ENCODE measurements around the gene BRI3.

BRI3 gene

DNA sequence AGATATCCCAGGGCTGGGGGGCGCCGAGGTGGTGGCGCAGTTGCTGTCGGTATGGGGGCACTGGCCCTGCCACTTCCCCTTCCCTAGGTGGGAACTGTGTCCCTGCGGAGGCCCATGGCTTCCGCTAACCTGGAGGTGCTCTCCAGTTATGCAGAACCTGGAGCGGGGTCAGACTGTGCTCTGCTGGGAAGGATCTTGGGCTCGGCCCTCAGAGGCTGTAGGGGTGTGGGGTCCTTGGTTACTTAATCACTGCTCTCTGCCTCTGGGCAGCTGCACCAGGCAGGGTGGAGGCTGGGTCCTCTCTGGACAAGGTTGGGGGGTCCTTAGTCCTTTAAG lies 2.4 kb downstream of the BRI3 start:
- ChIA-PET POLR2A (no interaction called here), CTCF (no interaction called here)
- DNase-seq (ENCODE audit: extremely low spot score), result no peak
- TF ChIP-seq LEF1 (IDR thresholded peaks at IDR 0.05; ENCODE audit: borderline replicate concordance) (no peak), ARNT (IDR thresholded peaks at IDR 0.05) (no peak), ELF4 (IDR thresholded peaks at IDR 0.05) (no peak), SUZ12 (IDR thresholded peaks at IDR 0.05) (no peak), L3MBTL2 (conservative IDR thresholded peaks at IDR 0.05) (no peak), CTBP1 (IDR thresholded peaks at IDR 0.05; ENCODE audit: borderline replicate concordance) (no peak), FOXA1 (IDR thresholded peaks at IDR 0.05) (no peak), ZNF384 (IDR thresholded peaks at IDR 0.05) (no peak), FOXK2 (IDR thresholded peaks at IDR 0.05) (no peak), HDGF (IDR thresholded peaks at IDR 0.05; ENCODE audit: borderline replicate concordance) (no peak), FOXM1 (IDR thresholded peaks at IDR 0.05; ENCODE audit: borderline replicate concordance) (no peak), NFRKB (IDR thresholded peaks at IDR 0.05) (no peak), TARDBP (IDR thresholded peaks at IDR 0.05) (no peak), SP1 (IDR thresholded peaks at IDR 0.05) (no peak), BHLHE40 (IDR thresholded peaks at IDR 0.05; ENCODE audit: borderline replicate concordance) (no peak)
- TF ChIP-seq, protein P1, sequence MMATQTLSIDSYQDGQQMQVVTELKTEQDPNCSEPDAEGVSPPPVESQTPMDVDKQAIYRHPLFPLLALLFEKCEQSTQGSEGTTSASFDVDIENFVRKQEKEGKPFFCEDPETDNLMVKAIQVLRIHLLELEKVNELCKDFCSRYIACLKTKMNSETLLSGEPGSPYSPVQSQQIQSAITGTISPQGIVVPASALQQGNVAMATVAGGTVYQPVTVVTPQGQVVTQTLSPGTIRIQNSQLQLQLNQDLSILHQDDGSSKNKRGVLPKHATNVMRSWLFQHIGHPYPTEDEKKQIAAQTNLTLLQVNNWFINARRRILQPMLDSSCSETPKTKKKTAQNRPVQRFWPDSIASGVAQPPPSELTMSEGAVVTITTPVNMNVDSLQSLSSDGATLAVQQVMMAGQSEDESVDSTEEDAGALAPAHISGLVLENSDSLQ (IDR thresholded peaks at IDR 0.05), result no peak

DNA sequence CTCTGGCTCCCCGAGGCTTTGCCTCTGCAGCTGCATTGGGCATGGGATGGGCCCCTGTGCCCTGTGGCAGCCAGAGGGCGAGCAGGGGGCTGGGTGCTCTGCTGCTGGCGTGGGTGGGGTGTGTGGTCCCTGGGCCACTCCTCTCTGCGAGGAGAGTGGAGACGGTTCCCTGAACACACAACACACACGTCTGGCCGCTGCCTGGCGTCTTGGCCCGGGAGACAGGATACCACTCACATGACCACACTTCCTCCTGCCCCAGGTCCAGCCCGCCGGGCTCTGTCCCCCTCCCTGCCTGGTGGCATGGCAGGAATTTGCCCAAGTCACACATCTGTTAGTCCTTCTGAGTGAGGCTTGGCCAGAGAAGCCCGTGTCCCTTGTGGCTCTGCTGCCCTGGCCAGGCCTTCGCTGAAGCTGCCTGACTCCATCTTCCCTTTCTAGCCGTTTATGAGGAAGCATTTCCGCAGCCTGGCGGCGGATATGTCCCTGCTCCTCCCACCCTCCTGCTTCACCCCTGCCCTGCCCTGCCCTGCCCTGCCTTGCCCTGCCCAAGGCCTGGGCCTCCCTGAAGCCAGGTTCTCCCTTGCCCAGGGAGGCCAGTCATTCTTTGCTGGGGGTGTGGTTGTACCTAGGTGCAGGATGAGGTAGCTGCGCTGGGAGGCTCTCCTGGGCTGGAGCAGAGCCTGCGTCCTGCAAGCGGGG lies 3.0 kb downstream of the BRI3 start:
- TF ChIP-seq ZNF384 (IDR thresholded peaks at IDR 0.05), result no peak
- TF ChIP-seq LEF1 (IDR thresholded peaks at IDR 0.05; ENCODE audit: borderline replicate concordance), result no peak
- ChIA-PET POLR2A (no interaction called here), CTCF (no interaction called here)
- DNase-seq (ENCODE audit: extremely low spot score), result no peak

DNA sequence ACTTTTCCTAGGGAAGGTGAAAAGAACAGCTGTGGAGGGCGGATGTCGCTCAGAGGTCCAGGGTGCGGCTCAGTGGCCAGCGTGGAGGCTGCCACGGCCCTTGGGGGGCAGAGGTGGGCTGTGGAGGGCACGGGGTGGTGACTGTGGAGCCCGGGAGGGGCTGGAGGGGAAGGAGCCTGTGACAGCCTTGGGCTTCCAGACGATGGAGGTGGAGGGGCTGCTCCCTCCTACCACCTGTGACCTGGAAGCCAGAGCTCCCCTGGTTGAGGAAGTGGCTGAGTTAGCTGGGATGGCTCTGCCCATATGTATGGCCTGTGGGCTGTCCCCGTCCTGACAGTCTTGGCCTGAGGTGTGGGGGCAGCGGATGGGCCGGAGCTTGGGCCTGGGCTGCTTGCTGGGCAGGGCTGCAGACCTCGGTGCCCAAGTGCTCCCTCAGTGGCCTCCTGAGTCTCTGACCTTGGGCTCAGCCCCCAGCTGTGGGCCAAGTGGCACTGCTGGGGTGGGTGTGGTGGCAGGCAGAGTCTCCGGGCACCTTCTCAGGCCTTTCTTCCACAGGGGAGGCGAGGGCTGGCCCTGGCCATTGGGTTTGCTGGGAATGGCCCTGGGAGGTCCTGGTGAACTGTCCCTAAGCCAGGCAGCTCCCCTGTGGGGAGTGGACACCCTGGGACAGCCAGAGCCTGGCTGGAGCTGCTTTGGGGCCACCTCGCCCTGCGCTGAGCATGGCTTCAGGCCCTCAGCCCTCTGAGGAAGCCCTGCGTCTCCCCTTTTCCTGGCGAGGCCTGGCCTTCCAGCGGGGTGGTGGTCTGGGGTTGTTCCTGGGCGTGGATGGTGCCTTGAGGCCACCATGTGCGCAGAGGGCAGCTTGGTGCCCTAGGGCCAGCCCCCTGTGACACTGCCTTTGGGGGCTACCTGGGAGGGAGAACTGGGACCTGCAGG lies 3.9 kb downstream of the BRI3 start:
- POLR2A ChIA-PET, result no interaction called here
- DNase-seq (ENCODE audit: extremely low spot score), result no peak
- CTCF ChIA-PET, result no interaction called here
- TF ChIP-seq SUZ12 (IDR thresholded peaks at IDR 0.05), result no peak
- TF ChIP-seq L3MBTL2 (conservative IDR thresholded peaks at IDR 0.05), result no peak
- TF ChIP-seq NFRKB (IDR thresholded peaks at IDR 0.05), result no peak
- no peak for TF ChIP-seq LEF1 (IDR thresholded peaks at IDR 0.05; ENCODE audit: borderline replicate concordance)

DNA sequence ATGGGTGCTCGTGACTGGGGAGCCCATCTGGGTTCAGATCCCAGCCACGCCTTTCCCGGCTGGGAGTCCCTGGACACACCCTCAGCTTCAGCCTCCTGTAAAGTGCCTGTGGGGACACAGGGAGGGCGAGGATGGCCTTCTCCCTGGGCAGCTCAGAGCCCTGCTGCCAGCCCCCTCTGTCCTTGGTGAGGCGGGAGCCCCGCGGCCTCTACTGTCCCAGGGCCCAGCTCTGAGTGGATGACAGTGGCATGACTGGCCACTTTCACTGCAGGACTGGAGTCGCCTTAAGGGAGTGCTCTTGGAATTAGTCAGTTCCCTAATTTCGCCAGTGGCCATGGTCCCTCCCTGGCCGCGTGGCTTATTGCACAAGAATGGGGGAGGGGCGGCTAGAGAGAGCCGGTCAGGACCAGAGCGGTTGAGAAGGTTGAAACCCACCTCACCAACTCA lies 4.6 kb downstream of the BRI3 start:
- POLR2A ChIA-PET, result no interaction called here
- no peak for TF ChIP-seq FOXA1 (IDR thresholded peaks at IDR 0.05)
- TF ChIP-seq TARDBP (IDR thresholded peaks at IDR 0.05), result no peak
- TF ChIP-seq LEF1 (IDR thresholded peaks at IDR 0.05; ENCODE audit: borderline replicate concordance), result no peak
- no peak for TF ChIP-seq SUZ12 (IDR thresholded peaks at IDR 0.05)
- no peak for TF ChIP-seq SP1 (IDR thresholded peaks at IDR 0.05)
- no peak for TF ChIP-seq ELF4 (IDR thresholded peaks at IDR 0.05)
- no peak for TF ChIP-seq FOXK2 (IDR thresholded peaks at IDR 0.05)
- no peak for TF ChIP-seq CTBP1 (IDR thresholded peaks at IDR 0.05; ENCODE audit: borderline replicate concordance)
- TF ChIP-seq ARNT (IDR thresholded peaks at IDR 0.05), result no peak
- TF ChIP-seq L3MBTL2 (conservative IDR thresholded peaks at IDR 0.05), result no peak
- no peak for TF ChIP-seq NFRKB (IDR thresholded peaks at IDR 0.05)
- no peak for DNase-seq (ENCODE audit: extremely low spot score)
- CTCF ChIA-PET, result no interaction called here

DNA sequence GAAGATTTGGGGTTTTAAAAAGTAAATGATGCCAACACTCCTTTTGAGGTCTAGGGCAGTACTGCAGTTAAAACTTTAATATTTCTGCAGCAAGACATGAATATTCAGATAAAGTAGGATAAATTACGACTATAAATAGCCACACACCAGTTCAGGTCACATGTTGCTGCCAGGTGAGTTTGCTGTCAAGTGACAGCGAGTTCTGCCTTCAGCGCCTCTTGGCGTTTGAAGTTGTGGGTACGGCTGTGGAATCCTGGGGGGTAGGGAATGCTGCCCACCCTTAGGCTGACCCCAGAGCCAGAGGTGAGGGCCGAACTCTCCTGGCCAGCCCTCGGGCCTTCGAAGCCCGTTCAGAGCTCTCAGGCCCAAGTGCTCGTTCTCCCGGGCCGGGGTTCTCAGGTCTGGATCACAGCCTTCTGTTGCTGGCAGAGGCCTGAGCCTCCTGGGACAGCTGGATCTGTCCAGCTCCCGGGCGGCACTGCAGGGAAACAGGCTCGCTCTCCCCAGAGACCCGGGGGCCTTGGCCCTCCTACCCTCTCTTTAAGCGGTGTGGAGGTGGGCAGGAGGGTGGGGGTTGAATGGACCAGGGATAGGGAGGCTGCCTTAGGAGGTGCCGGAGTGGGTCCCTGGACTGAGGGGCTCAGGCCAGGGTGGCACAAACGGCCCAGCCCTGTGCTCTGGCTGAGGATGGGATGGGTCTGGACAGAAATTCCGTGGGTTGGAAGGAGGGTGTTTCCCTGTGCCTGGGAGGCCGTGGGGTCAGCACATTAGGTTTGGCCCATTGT lies 5.4 kb downstream of the BRI3 start:
- no peak for DNase-seq (ENCODE audit: extremely low spot score)
- POLR2A ChIA-PET, result no interaction called here
- CTCF ChIA-PET, result no interaction called here
- TF ChIP-seq ZNF384 (IDR thresholded peaks at IDR 0.05), result no peak
- TF ChIP-seq L3MBTL2 (conservative IDR thresholded peaks at IDR 0.05), result no peak
- no peak for TF ChIP-seq ARNT (IDR thresholded peaks at IDR 0.05)
- TF ChIP-seq FOXK2 (IDR thresholded peaks at IDR 0.05), result no peak
- no peak for TF ChIP-seq CTBP1 (IDR thresholded peaks at IDR 0.05; ENCODE audit: borderline replicate concordance)
- no peak for TF ChIP-seq LEF1 (IDR thresholded peaks at IDR 0.05; ENCODE audit: borderline replicate concordance)
- TF ChIP-seq HDGF (IDR thresholded peaks at IDR 0.05; ENCODE audit: borderline replicate concordance), result no peak
- TF ChIP-seq BHLHE40 (IDR thresholded peaks at IDR 0.05; ENCODE audit: borderline replicate concordance), result no peak
- no peak for TF ChIP-seq NFRKB (IDR thresholded peaks at IDR 0.05)
- TF ChIP-seq FOXA1 (IDR thresholded peaks at IDR 0.05), result no peak
- TF ChIP-seq, protein P1 (IDR thresholded peaks at IDR 0.05), result no peak
- no peak for TF ChIP-seq TARDBP (IDR thresholded peaks at IDR 0.05)
- TF ChIP-seq SUZ12 (IDR thresholded peaks at IDR 0.05), result no peak
- TF ChIP-seq ELF4 (IDR thresholded peaks at IDR 0.05), result no peak
- TF ChIP-seq FOXM1 (IDR thresholded peaks at IDR 0.05; ENCODE audit: borderline replicate concordance), result no peak
- no peak for TF ChIP-seq SP1 (IDR thresholded peaks at IDR 0.05)

DNA sequence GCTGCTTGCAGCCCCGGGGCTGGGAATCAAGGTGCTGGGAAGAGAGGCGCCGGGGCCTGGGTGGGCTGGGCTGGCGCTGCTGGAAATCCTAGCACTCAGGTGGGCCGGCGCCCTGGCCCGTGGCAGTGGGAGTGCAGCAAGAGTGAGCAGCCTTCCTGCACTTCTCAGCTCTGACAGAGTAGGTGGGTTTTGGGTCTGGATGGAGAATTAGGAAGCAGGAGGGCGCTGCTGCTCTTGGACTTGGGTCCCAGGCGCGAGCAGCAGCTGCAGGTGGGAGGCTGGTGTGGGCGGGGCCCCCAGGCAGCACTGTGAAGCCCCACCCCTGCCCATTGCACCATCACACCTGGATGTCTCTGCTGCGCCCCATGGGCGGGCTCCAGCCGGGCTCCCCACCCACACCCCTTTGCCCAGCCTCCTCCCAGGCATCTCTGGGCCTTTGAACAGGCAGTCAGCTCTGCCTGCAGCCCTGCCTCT lies 6.0 kb downstream of the BRI3 start:
- no peak for TF ChIP-seq ZNF384 (IDR thresholded peaks at IDR 0.05)
- no peak for TF ChIP-seq HDGF (IDR thresholded peaks at IDR 0.05; ENCODE audit: borderline replicate concordance)
- no peak for TF ChIP-seq FOXM1 (IDR thresholded peaks at IDR 0.05; ENCODE audit: borderline replicate concordance)
- no peak for TF ChIP-seq NFRKB (IDR thresholded peaks at IDR 0.05)
- TF ChIP-seq ARNT (IDR thresholded peaks at IDR 0.05), result no peak
- no peak for TF ChIP-seq FOXA1 (IDR thresholded peaks at IDR 0.05)
- TF ChIP-seq SUZ12 (IDR thresholded peaks at IDR 0.05), result no peak
- no peak for TF ChIP-seq CTBP1 (IDR thresholded peaks at IDR 0.05; ENCODE audit: borderline replicate concordance)
- TF ChIP-seq, protein P1 (IDR thresholded peaks at IDR 0.05), result no peak
- TF ChIP-seq LEF1 (IDR thresholded peaks at IDR 0.05; ENCODE audit: borderline replicate concordance), result no peak
- TF ChIP-seq BHLHE40 (IDR thresholded peaks at IDR 0.05; ENCODE audit: borderline replicate concordance), result no peak
- TF ChIP-seq TARDBP (IDR thresholded peaks at IDR 0.05), result no peak
- TF ChIP-seq L3MBTL2 (conservative IDR thresholded peaks at IDR 0.05), result no peak
- TF ChIP-seq SP1 (IDR thresholded peaks at IDR 0.05), result no peak
- TF ChIP-seq ELF4 (IDR thresholded peaks at IDR 0.05), result no peak
- TF ChIP-seq FOXK2 (IDR thresholded peaks at IDR 0.05), result no peak
- ChIA-PET CTCF (no interaction called here), POLR2A (no interaction called here)
- DNase-seq (ENCODE audit: extremely low spot score), result no peak
